Activated CD8-positive, alpha-beta memory T cell treated with anti-CD3 and anti-CD28 coated beads, Interleukin-2, amount 50 U/mL, for 24 hours (primary cell): Measurements from ENCODE around the gene SLC39A1.

Experiments used
- DNase-seq: peaks from one replicate; pipeline ENCODE4 v3.0.0-alpha.2; 2020; ENCODE audit errors: extremely low read depth

The SLC39A1 gene

GRCh38 chr1:153977250-153978240 lies 14.2 kb upstream of the SLC39A1 start, which contains the start of gene JTB:
TSS of gene JTB (minus strand) at chr1:153977674. CDS start at chr1:153977252, 422 bp downstream.
- DNase-seq, result peak; percentile 75

GRCh38 chr1:153976819-153977249 lies 13.5 kb upstream of the SLC39A1 start:
- no peak for DNase-seq

GRCh38 chr1:153973525-153973924 lies 10.2 kb upstream of the SLC39A1 start:
- no peak for DNase-seq

- DNase-seq, result no peak
Observed at GRCh38 chr1:153973071-153973470, 9.7 kb upstream of the SLC39A1 start.

GRCh38 chr1:153970346-153970745 lies 7.0 kb upstream of the SLC39A1 start:
- DNase-seq, result no peak

GRCh38 chr1:153968972-153969371 lies 5.6 kb upstream of the SLC39A1 start:
- DNase-seq, result no peak

- DNase-seq, result no peak
Observed at GRCh38 chr1:153968408-153968807, 5.1 kb upstream of the SLC39A1 start.

GRCh38 chr1:153968000-153968363 lies 4.6 kb upstream of the SLC39A1 start:
- DNase-seq, result no peak

GRCh38 chr1:153967107-153967999 lies 4.0 kb upstream of the SLC39A1 start, which contains the start of gene CREB3L4:
TSS of gene CREB3L4 (plus strand) at chr1:153967902. CDS start at chr1:153968526, 624 bp downstream.
- no peak for DNase-seq

- no peak for DNase-seq
Observed at GRCh38 chr1:153963850-153964331, 554 bp upstream of the SLC39A1 start.

GRCh38 chr1:153962088-153963029 lies 978 bp downstream of the SLC39A1 start:
- no peak for DNase-seq

GRCh38 chr1:153961421-153961820 lies 1.9 kb downstream of the SLC39A1 start:
- no peak for DNase-seq

- no peak for DNase-seq
Observed at GRCh38 chr1:153960206-153960605, 3.1 kb downstream of the SLC39A1 start.

GRCh38 chr1:153959454-153959853 lies 3.9 kb downstream of the SLC39A1 start:
- no peak for DNase-seq

- no peak for DNase-seq
Observed at GRCh38 chr1:153958961-153959260, 4.4 kb downstream of the SLC39A1 start.

GRCh38 chr1:153958111-153958960 lies 5.0 kb downstream of the SLC39A1 start, which contains the start of gene CRTC2:
TSS of gene CRTC2 (minus strand) at chr1:153958612. CDS start at chr1:153958497, 115 bp downstream.
- peak; percentile 96 for DNase-seq

- DNase-seq, result no peak
Observed at GRCh38 chr1:153957744-153958110, 5.6 kb downstream of the SLC39A1 start.

GRCh38 chr1:153956997-153957715 lies 6.2 kb downstream of the SLC39A1 start:
- no peak for DNase-seq

- DNase-seq, result no peak
Observed at GRCh38 chr1:153954826-153955225, 8.5 kb downstream of the SLC39A1 start.
